GM18909 (cell line): ENCODE measurements around the gene TST.
A peak's percentile ranks its signal among the peaks of the same experiment; 100 is the strongest.

Experiments used
- ATAC-seq: cut with Tn5 transposase; IDR thresholded peaks from one replicate; pipeline ENCODE4 v1.9.1; 2021; ENCODE audit warnings: mild to moderate bottlenecking; ENCODE audit not compliant: unreplicated experiment, poor library complexity

The TST gene

DNA sequence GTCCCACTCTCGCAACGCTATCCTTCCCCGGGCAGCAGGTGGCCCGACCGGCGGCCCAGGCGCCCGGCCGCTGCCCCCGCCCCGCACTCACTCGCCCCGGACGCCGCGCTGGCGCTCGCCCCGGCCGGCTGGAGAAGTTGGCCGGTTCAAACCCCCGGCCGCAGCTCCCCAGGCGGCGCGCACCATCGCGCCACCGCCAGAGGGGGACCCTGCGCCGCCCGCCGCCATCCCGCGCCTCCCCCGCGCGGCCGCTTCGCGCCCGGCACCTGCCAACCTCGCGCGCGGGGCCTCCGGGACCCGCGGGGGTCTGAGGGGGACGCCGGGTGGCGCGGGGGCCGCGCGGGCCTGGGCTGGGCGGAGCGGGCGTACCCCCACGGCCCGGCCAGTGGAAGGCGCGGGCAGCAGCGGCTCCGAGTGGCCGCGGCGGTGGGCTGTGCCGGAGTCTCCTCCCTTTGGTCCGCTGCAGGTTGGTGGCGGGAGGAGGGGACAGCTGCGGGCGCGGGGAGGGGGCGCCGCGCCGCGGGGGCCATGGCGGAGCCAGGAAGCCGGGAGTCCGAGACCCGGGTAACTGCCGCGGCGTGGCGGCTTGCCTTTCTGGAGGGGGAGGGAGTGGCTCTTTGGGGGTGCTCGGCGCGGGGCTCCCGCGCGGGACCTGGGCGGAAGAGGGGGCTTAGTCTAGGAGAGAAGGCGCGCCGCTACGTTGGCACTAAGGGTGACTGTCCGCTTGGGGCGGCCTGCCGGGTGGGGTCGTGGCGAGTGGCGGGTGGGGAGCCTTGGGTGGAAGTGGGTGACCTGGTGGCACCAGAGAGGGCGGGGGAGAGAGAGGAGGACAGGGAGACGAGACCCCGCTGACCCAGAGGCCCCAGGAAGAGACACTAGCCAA lies at the start of gene TST, which contains the start of gene MPST:
Gene TST (minus strand): TSS at position 139 of the 883 bp plus-strand sequence. CDS start 715 bp downstream, outside the sequence.
Gene MPST (plus strand): TSS at position 434 of the 883 bp plus-strand sequence. CDS start 95 bp downstream, at position 529.
- ATAC-seq: peak; percentile 56

DNA sequence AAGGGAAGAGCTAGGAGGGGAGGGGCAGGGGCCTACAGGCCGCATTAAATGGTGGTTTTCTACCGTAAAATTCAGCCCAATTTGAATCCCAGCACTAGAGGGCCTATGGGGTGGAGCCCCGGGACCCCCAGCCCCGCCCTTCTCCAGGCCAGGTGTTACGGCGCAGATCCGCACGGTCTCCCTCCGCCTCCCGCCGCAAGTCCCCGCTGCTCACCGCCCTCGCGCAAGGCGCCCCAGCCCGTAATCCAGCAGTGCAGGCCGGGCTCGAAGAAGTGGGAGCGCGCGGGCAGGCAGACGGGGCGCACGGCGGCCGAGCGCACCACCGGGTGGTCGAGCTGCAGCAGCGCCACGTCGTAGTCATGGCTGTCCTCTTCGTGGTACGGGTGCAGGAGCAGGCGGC lies 49.6 kb upstream of the TST start:
- ATAC-seq: no peak

DNA sequence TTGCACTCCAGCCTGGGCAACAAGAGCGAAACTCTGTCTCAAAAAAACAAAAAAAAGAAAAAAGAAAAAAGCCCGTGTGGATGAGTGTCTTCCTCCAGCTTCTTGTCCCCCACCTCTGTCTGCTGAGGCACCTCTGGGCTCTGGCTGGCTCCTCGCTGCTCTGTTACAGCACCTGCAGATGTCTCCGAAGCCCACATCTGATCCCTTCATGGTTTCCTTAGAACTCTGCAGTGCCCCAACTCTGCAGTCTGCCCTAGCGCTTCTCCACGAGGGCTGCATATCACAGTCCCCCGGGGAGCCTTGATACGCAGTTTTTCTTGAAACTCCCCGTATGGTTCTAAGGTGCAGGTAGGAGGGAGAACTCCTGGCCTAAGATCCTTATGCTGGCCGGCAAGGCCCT lies 48.2 kb upstream of the TST start:
- no peak for ATAC-seq

DNA sequence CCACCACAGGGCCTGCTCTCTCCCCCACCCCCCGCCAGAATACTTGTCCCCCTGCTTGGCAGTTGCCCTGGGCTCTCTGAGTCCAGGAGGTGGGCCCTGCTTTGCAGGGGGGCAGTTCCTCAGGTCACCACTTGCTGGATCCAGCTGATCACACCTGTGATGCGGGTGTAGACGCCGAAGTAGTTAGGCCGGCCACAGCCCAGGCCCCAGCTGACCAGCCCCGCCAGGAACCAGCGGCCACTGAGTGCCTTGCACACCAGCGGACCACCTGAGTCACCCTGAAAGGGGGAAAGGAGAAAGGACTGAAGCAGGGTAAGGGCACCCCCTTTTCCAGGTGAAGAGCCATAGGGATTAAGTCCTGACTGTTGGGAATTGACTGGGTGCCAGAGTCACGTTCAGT lies 46.7 kb upstream of the TST start:
- no peak for ATAC-seq

DNA sequence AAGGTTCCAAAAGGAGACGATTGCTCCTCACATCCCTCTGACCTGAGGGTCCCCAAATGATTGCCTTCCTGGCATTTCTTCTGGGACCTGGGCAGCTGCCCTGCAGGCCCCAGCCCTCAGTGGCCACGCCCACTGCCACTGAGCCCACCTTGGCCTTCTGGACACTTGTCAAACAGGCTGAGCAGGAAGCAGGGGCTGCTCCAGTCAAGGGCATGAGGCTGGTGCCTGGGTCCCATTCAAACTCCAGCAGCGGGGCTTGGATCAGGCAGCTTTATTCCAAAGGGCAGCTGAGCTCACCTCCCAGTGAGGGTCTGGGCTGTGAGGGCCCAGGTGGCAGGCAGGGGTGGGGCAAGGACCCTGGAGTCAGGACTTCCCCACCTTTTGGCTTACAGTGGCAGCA lies 45.9 kb upstream of the TST start:
- no peak for ATAC-seq

DNA sequence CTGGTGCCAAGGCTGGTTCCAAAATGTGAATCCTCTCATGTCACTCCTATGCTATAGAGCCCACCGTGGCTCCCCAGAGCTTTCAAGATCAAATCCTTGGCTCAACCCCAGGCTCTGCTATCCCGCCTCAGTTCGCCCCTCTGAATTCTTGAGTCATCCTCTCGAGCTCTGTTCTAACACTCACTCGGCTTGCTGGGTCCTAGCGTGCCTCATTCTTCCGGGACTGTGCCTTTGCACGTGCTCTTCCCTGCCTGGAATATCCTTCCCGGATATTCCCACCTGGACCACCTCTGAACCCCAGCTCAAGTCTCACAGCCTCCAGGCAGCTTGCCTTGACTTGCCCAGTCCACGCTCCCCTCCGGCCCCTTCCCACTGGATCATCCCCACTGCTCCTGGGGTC lies 45.3 kb upstream of the TST start:
- ATAC-seq: no peak

DNA sequence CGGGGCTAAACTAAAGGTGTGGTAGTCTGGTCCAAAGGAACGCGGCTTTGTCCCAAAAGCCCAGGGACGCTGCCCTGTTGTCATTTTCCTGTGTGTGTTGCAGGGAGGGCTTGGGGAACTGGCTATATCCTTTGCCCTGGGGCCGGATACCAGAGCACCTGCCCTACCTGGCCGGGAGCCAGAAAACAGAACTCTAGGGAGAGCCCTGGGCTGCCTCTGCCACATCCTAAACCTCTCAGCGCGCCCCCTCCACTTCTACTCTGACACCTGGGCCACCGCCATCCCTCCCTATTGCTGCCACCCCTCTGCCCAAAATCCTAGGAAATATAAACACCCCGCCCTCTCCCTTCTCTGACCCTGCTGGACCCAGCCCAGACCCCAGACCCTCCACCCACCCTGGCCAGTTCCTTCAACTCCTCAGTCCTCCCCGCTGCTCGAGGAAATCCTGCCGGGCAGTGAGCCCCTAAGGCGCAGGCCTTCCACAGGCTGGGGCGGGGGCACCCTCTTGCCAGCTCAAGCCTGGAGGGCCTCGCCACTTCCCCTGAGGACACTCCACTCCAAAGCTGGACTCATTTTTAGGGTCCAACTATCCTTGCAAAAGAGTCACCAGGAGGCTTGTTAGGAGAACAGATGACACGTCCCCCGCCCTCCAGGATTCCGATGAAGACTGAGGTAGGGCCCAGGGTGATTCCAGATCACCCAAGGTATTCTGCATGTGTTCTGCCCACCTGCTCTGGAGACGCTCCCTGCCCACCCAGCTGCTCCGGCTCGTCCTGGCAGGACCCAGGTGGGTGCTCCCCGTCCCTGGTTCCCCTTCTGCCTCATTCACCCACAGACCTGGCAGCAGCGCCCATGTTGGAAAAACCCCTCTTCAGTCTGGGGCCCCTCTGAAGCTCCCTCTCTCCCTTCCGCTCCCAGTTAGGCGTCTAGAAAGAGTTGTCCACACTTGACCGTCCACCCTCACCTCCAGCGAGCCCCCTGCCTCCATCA lies 44.5 kb upstream of the TST start:
- no peak for ATAC-seq

DNA sequence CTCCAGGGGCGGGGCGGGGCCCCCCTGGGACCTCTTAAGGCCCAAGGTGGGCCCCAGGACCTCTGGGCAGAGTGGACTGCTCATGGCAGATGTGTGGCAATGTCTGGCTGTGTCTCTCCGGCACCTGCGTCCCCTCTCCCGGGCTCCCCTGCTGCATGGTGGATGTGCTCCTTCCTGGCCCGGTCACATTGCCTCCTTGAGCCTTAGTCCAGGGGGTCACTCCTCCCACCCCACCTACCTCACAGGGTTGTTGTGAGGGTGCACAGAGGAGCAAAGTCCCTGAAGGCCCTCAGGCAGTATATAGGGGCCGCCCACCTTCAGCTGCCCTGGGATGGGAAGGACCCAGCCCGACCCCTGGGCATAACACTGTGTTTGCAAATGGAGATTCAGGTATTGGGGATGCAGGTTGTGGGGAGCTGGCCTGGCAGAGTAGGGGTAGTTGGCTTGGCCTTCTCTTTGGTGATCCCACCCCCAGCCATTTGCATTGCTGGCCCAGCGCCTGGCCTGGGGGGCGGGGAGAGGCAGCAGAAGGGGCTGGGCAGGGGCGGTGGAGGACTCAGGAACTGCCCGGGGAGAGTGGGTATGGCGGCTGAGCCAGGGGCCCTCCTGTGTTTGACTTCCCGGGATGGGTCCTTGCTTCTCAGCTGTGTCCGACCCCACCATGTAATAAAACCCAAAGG lies 43.6 kb upstream of the TST start:
- no peak for ATAC-seq

DNA sequence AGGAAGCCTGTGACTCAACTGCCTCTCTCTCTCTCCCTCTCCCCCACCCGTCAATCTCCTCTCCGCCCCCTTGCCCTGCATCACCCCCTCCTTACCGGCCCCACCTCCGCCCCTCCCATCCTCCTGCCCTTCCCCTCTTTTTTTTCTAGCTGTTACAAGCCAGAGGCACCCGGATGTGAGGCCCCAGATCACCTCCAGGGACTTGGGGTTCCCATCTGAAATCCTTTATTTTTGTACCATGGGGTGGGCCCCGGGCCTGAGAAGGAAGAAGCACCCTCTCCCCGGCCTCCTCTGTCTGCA lies 43.1 kb upstream of the TST start:
- ATAC-seq: no peak

DNA sequence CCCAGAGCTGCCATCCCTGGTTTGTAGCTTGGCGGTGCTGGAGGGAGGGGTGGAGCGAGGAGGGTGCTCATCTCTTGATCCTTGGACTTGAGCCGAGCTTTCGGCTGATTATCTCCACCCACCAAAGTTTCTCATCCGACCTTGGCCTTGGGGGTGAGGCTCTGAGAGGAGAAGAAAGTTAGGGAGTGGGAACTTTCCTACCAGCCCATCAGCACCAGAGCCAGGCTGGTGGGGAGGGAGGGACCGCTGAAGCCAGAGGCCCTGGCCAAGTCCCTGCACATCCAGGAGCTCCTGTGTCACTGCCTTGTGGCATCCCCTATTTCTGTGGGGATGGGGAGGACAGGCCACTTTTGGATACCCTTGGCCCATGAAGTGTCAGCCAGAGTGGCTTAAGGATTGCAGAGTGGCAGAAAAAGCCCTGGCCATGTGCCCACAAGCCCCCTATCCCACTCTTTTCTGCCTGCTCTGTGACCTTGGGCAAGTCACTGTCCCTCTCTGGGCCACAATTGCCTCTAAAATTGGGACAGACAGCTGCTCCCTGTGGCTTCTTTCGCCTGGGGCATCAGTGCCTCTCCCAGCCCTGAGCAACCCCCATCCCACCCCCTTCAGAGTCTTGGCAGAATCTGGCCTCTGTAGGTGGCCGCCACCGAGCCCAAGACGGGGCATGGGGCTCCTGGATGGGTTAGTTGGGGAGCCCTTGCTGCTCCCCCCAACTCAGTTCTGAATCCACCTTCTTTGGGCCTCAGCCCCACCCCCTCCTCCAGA lies 42.5 kb upstream of the TST start:
- no peak for ATAC-seq

DNA sequence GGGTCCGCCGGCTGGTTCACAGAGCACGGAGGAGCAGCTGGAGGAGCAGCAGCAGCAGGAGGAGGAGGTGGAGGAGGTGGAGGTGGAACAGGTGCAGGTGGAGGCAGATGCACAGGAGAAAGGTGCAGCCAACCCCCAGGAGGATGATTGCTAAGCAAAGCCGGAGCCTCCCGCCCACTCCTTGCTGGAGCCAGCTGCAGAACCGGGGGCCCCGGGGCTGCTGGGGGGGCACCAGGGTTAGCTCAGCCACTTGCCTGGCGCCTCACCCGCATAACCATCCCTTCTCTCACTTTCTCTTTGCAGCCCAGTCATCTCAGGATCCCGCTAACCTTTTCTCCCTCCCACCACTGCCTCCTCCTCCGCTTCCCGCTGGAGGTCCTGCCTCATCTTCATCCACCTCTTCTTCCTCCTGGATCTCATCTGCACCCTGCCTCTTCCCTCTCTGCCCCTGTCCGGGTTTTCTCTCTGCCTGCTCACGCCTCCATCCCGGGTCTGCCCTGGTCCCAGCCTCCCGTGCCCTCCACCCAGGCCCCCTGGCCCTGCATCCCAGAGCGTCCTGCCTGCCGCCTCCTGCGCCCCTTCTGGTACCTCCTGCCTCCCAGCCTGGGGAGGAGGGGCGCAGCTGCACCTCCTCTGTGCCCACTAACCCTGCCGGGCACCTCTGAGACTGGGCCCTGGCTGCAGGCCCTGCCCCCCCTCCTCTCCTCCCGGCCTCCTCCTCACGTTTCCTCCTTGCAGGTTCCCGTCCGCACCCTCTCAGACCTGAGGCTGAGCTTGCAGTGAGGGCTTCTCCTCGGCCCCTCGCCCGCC lies 41.8 kb upstream of the TST start:
- ATAC-seq: no peak

DNA sequence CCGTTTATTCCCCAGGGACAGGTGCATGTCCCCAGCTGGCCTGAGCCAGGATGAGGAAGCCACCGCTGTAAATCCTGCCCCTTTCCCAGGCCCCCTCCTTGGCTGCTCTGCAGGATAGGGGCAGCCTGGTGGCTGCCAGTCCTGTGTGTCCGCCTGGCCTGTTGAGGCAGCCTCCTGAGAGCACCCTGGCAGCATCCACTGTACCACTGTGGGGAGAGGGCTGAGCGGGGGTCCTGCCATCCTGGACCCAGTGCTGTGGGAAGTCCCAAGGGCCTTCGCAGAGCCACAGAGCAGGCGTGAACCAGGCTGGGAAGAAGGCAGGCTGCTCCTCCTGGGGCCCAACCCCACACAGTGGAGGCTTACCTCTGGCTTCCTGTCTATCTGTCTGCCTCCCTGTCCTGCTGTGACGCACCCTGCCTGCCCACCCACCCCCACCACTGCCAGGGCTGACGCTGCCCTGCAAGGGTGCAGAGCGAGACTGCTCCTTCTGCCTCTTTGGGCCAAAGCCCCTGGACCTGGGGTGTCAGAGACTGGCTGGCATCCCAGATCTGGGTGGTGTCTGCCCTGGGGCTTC lies 40.7 kb upstream of the TST start:
- no peak for ATAC-seq

DNA sequence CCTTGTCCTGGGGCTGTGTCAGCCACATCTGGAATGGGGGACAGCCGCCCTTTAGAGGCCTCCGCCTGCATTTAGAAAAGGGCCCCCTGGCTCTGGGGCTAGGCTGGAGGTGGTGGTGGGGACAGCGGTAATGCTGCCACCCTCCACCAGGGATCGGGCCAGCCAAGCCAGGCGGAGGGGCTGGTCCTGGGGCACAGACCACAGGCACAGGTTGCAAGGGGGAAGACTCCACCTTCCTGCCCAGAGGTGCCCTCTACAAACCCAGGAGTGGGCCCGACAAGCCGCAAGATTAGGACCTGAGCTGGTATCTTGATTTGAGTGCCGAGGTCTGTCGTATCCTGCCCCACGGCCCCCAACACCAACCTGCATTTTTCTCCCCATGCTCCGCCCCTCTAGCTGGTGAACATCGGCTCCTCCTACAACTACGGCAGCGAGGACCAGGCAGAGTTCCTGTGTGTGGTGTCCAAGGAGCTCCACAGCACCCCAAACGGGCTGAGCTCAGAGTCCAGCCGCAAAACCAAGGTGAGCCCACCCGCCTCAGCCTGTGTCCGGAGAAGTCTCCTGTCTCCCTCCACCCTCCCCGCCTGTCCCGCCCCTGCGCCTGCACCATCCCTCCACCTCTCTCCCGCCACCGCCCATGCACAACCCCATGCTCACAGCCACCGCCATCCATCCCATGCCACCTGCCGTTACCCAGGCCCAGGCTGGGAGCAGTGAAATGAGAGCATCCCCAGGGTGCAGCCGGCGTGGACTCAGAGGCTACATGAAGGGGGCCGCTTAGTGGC lies 39.9 kb upstream of the TST start:
- no peak for ATAC-seq

DNA sequence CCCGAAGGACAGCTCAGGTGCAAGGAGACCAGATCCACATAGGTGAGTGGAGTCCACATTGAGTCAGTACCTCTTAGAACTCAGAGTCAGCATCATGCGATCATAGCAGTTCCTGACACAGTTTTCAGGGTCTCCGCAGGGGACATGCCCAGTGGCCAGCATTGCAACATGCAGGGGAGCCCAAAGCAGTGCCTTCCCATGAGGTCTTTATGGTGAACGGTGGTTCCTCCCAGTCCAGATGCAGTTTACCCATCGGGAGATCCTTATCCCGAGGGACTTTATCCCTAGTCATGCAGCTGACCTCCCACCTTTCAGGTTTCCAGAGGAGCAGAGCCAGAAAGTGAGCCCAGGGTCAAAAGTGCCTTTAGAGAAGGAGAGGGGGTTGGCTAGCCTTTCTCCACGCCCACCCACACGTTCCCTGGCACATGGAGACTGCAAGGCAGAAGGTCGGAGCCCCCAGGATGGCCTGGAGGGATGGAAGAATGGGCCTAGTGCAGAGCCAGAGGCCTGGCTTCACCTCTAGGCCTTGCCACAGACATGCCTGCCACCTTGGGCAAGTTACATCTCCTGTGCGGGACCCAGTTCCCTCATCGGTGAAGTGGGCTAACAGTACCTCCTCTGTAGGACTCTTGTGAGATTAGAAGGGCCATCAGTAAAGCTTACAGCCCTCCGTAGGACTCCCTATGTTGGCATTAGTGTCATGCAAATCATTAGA lies 38.7 kb upstream of the TST start:
- no peak for ATAC-seq

DNA sequence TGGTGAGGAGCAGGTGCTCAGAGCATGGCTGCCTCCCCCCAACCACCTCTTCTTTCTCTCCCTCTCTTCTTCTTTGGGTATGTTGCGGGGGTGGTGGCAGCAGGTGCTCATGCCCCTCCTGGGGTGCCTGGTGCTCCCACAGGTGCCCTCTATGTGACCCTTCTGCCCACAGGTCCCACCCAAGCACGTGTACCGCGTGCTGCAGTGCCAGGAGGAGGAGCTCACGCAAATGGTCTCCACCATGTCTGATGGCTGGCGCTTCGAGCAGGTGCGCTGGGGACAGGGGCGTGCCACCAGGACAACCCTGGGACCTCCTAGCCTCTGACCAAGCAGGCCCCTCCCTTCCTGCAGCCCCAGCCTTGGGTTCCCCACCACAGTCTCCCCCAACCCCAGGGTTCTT lies 38.0 kb upstream of the TST start:
- ATAC-seq: no peak

DNA sequence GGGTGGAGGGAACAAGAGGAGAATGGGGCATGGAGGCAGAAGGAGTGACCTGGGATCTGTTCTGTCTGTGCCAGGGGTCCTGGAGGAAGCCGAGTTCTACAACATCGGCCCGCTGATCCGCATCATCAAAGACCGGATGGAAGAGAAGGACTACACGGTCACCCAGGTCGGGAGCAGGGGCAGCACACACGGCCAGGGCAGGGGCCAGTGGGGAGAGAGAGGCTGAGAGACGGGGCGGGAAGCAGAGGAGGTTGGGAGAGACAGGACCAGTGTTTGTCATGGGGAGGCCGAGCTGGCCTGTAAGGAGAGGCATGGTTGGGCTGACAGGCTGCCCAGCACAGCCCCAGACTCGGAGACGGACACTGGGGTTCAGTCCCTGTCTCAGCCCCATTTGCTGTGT lies 37.0 kb upstream of the TST start:
- ATAC-seq: no peak

DNA sequence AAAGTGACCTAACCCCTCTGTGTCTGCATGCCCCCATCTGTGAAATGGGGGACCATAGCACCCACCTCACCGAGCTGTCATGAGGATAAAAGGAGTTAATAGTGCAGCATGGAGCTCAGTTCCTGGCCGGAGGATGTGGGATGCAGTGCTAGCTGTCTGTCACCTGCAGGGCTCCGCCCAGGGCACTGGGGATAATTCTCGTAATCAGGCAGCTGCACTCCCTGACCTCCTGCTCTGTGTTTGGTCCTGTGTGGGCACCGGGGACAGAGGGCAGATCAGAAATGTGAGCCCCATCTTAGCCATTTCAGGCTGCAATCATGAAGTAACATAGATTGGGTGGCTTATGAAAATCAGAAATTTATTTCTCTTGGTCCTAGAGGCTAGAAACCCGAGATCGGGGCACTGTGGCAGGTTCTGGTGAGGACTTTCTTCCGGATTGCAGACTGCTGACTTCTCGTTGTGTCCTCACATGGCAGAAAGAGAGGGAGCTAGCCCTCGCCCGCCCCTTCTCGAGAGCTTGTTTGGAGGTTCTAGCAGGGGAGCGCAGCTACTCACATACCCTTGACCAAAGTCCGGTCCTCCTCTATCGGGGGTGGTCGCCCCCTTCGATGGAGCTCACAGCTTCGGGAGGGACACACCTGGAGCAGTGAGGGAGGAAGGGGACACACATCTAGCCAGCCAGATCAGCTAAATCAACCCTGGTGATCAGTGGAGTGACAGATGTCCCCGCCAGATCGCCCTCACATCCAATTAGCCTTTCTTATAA lies 35.5 kb upstream of the TST start:
- no peak for ATAC-seq
